Skeletal muscle satellite cell (primary cell): ENCODE measurements around the gene C4orf33. TPM values are rescaled to one million over a fixed set of nuclear protein-coding genes. Genes with fewer than 3 reads are reported as not detected.
"Not testable (repeated sequence)": the region's sequence is repeated elsewhere in the genome, so short reads cannot be mapped to it uniquely, and the experiment has no call there.

Source experiments
- H3K27me3 ChIP-seq: 2 replicates; pipeline ENCODE4 v1.7.0; 2013; ENCODE audit warnings: low read length; ENCODE audit not compliant: control insufficient read depth, insufficient read depth
- H3K36me3 ChIP-seq: 2 replicates; pipeline ENCODE4 v1.7.0; 2013; ENCODE audit warnings: mild to moderate bottlenecking, control low read depth, low read length; ENCODE audit not compliant: insufficient read depth
- H3K4me1 ChIP-seq: 2 replicates; pipeline ENCODE4 v1.7.0; 2013; ENCODE audit warnings: low read length; ENCODE audit not compliant: control insufficient read depth, insufficient read depth
- H3K4me2 ChIP-seq: 2 replicates; pipeline ENCODE4 v1.7.0; 2013; ENCODE audit warnings: mild to moderate bottlenecking, low read length
- H3K4me3 ChIP-seq: 2 replicates; pipeline ENCODE4 v1.7.0; 2013; ENCODE audit warnings: low read length
- H3K9ac ChIP-seq: 2 replicates; pipeline ENCODE4 v1.7.0; 2013; ENCODE audit warnings: mild to moderate bottlenecking, low read depth, low read length, moderate library complexity
- H3K9me3 ChIP-seq: replicated peaks from 2 replicates; pipeline ENCODE4 v1.7.0; 2013; ENCODE audit warnings: mild to moderate bottlenecking, control low read depth, low read length
- total RNA-seq: library from RNA; depleted of rRNA; stranded (reverse); fragments of >200 nt; gene quantifications from 2 replicates; pipeline ENCODE4 v1.2.3, GENCODE V29; 2012; rRNA removed

Gene C4orf33
- total RNA-seq: 7.4 and 8.3 TPM in 2 replicates

GRCh38 chr4:129095811-129096454 lies at the start of gene C4orf33:
C4orf33 (plus strand) TSS chr4:129096152; CDS start chr4:129102611, 6,459 bp downstream.
- peaks cover 11% of the 10 kb centered on the region for H3K4me1 ChIP-seq
- H3K9ac ChIP-seq: peak within 1 kb of the TSS; percentile 89
- no peaks in the 10 kb centered on the region for H3K36me3 ChIP-seq
- H3K9me3 ChIP-seq: no peaks in the 10 kb centered on the region
- H3K27me3 ChIP-seq: no peaks in the 10 kb centered on the region
- peak within 1 kb of the TSS; percentile 80 for H3K4me3 ChIP-seq
- H3K4me2 ChIP-seq: peak within 1 kb of the TSS; percentile 72

- H3K4me3 ChIP-seq: no peak overlapping the region
- H3K4me2 ChIP-seq: no peak overlapping the region
- H3K9me3 ChIP-seq: peaks cover 24% of the 10 kb centered on the region
- no peaks in the 10 kb centered on the region for H3K4me1 ChIP-seq
- peaks cover 14% of the 10 kb centered on the region for H3K36me3 ChIP-seq
- no peak overlapping the region for H3K9ac ChIP-seq
- no peaks in the 10 kb centered on the region for H3K27me3 ChIP-seq
Measured at GRCh38 chr4:129059028-129059427, 36.9 kb upstream of the C4orf33 start.

GRCh38 chr4:129062580-129062979 lies 33.4 kb upstream of the C4orf33 start:
- no peak overlapping the region for H3K9ac ChIP-seq
- H3K36me3 ChIP-seq: peaks cover 10% of the 10 kb centered on the region
- H3K4me1 ChIP-seq: peaks cover 13% of the 10 kb centered on the region
- H3K4me3 ChIP-seq: no peak overlapping the region
- no peaks in the 10 kb centered on the region for H3K27me3 ChIP-seq
- no peak overlapping the region for H3K4me2 ChIP-seq
- peaks cover 20% of the 10 kb centered on the region for H3K9me3 ChIP-seq

GRCh38 chr4:129063640-129064039 lies 32.3 kb upstream of the C4orf33 start:
- no peak overlapping the region for H3K4me2 ChIP-seq
- H3K9ac ChIP-seq: no peak overlapping the region
- H3K4me1 ChIP-seq: peaks cover 13% of the 10 kb centered on the region
- peaks cover 18% of the 10 kb centered on the region for H3K9me3 ChIP-seq
- H3K4me3 ChIP-seq: no peak overlapping the region
- no peaks in the 10 kb centered on the region for H3K27me3 ChIP-seq
- peaks cover 10% of the 10 kb centered on the region for H3K36me3 ChIP-seq

GRCh38 chr4:129064717-129065116 lies 31.2 kb upstream of the C4orf33 start:
- Histone ChIP-seq H3K4me2 (peak overlapping the region; percentile 15), H3K9me3 (peaks cover 18% of the 10 kb centered on the region), H3K4me3 (no peak overlapping the region), H3K4me1 (peaks cover 13% of the 10 kb centered on the region), H3K36me3 (peaks cover 10% of the 10 kb centered on the region), H3K9ac (no peak overlapping the region), H3K27me3 (no peaks in the 10 kb centered on the region)

- H3K27me3 ChIP-seq, H3K4me1 ChIP-seq, H3K9me3 ChIP-seq, H3K4me2 ChIP-seq, H3K4me3 ChIP-seq, H3K36me3 ChIP-seq, H3K9ac ChIP-seq: not testable (repeated sequence)
Measured at GRCh38 chr4:129069537-129069936, 26.4 kb upstream of the C4orf33 start.

GRCh38 chr4:129077326-129077725 lies 18.6 kb upstream of the C4orf33 start:
- Histone ChIP-seq H3K9ac (no peak overlapping the region), H3K36me3 (peaks cover 3% of the 10 kb centered on the region), H3K9me3 (no peaks in the 10 kb centered on the region), H3K4me3 (no peak overlapping the region), H3K4me1 (no peaks in the 10 kb centered on the region), H3K27me3 (no peaks in the 10 kb centered on the region), H3K4me2 (no peak overlapping the region)

- Histone ChIP-seq H3K4me3 (no peak overlapping the region), H3K9ac (no peak overlapping the region), H3K9me3 (no peaks in the 10 kb centered on the region), H3K4me1 (no peaks in the 10 kb centered on the region), H3K4me2 (no peak overlapping the region), H3K36me3 (peaks cover 3% of the 10 kb centered on the region), H3K27me3 (no peaks in the 10 kb centered on the region)
Measured at GRCh38 chr4:129080129-129080528, 15.8 kb upstream of the C4orf33 start.

GRCh38 chr4:129082302-129082701 lies 13.7 kb upstream of the C4orf33 start:
- Histone ChIP-seq H3K4me1 (no peaks in the 10 kb centered on the region), H3K36me3 (peaks cover 5% of the 10 kb centered on the region), H3K9me3 (peaks cover 5% of the 10 kb centered on the region), H3K4me2 (no peak overlapping the region), H3K27me3 (no peaks in the 10 kb centered on the region), H3K4me3 (no peak overlapping the region), H3K9ac (no peak overlapping the region)

GRCh38 chr4:129085472-129085871 lies 10.5 kb upstream of the C4orf33 start:
- Histone ChIP-seq H3K4me1 (no peaks in the 10 kb centered on the region), H3K4me2 (no peak overlapping the region), H3K36me3 (peaks cover 5% of the 10 kb centered on the region), H3K27me3 (no peaks in the 10 kb centered on the region), H3K9ac (no peak overlapping the region), H3K4me3 (no peak overlapping the region), H3K9me3 (peaks cover 5% of the 10 kb centered on the region)

GRCh38 chr4:129087516-129087915 lies 8.4 kb upstream of the C4orf33 start:
- peaks cover 5% of the 10 kb centered on the region for H3K9me3 ChIP-seq
- H3K4me1 ChIP-seq: peaks cover 13% of the 10 kb centered on the region
- H3K9ac ChIP-seq: no peak overlapping the region
- no peak overlapping the region for H3K4me2 ChIP-seq
- no peak overlapping the region for H3K4me3 ChIP-seq
- H3K36me3 ChIP-seq: peaks cover 2% of the 10 kb centered on the region
- H3K27me3 ChIP-seq: no peaks in the 10 kb centered on the region

- Histone ChIP-seq H3K4me1 (peaks cover 13% of the 10 kb centered on the region), H3K4me3 (peak overlapping the region; percentile 88), H3K27me3 (no peaks in the 10 kb centered on the region), H3K4me2 (peak overlapping the region; percentile 82), H3K9me3 (no peaks in the 10 kb centered on the region), H3K36me3 (no peaks in the 10 kb centered on the region), H3K9ac (peak overlapping the region; percentile 90)
Measured at GRCh38 chr4:129092631-129093190, 3.2 kb upstream of the C4orf33 start.
